ENCODE measurements around the gene SRXN1.

SRXN1 gene

DNA sequence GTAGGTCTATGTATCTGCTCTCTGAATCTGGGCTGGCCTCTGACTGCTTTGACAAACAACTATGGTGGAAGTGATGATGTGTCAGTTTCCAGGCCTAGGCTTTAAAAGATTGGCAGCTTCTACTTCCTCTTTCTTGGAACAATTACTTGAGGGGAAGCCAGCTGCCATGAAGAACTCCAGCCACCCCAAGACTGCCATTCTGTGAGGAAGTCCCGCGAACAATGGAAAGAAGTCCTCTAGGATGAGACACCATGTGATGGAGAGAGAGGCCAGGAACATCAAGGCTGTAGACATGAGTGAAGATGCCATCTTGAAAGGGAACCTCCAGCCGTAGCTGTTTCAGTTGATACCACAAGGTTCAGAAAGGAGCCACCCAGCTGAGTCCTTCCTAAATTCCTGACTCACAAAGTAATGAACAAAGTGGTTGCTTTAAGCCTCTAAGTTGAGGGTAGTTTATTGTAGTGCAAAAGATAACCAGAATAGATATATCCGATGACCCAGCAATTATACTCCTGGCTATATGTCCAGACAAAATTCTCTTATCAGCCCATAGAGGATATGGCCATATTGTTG lies 27.6 kb downstream of the SRXN1 start:
- DNase-seq (ENCODE audit: low read depth, low spot score), result no peak
- ChIA-PET POLR2A (no interaction called here), CTCF (interaction anchor here (1.6 kb wide), 1 partner anchor 42 kb away, joined by 5 read pairs; no protein-coding TSS in a partner anchor)
- TF ChIP-seq, protein P1, sequence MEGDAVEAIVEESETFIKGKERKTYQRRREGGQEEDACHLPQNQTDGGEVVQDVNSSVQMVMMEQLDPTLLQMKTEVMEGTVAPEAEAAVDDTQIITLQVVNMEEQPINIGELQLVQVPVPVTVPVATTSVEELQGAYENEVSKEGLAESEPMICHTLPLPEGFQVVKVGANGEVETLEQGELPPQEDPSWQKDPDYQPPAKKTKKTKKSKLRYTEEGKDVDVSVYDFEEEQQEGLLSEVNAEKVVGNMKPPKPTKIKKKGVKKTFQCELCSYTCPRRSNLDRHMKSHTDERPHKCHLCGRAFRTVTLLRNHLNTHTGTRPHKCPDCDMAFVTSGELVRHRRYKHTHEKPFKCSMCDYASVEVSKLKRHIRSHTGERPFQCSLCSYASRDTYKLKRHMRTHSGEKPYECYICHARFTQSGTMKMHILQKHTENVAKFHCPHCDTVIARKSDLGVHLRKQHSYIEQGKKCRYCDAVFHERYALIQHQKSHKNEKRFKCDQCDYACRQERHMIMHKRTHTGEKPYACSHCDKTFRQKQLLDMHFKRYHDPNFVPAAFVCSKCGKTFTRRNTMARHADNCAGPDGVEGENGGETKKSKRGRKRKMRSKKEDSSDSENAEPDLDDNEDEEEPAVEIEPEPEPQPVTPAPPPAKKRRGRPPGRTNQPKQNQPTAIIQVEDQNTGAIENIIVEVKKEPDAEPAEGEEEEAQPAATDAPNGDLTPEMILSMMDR (IDR thresholded peaks at IDR 0.05; ENCODE audit: insufficient read depth, low read length, missing control alignments), result no peak
- no peak overlapping the region for H3K4me3 ChIP-seq (ENCODE audit: low read depth, low read length)

- TF ChIP-seq, protein P1 (IDR thresholded peaks at IDR 0.05; ENCODE audit: insufficient read depth, low read length, missing control alignments), result no peak
- no peak for DNase-seq (ENCODE audit: low read depth, low spot score)
- ChIA-PET POLR2A (no interaction called here), CTCF (interaction anchor here (1.2 to 1.6 kb wide), 3 partner anchors 22 to 44 kb away, joined by 3 to 5 read pairs (median 5); no protein-coding TSS in a partner anchor)
- H3K4me3 ChIP-seq (ENCODE audit: low read depth, low read length), result no peak overlapping the region
These were observed 29.3 kb downstream of the SRXN1 start for GRCh38 chr20:623704-624103.

DNA sequence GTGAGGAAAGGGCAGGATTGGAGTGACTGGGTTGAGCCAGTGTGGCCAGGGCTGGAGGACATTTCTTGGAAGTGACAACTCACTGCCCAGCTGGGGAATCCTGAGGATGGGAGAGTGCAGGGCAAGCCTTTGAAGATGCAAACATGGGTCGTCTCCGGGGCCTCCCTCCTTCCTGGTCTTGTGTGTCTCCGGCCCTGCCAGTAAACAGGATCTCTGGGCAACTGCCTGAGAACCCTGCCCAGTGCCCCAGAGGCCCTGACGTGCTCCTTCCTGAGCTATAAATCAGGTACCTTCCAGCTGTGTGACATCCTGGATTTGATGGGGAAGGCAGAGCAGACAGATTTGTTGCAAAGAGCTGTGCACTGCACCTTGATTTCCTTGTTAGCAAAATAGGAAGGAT lies 30.0 kb downstream of the SRXN1 start:
- ChIA-PET CTCF (interaction anchor here (1.2 to 1.6 kb wide), 3 partner anchors 22 to 44 kb away, joined by 3 to 5 read pairs (median 5); no protein-coding TSS in a partner anchor), POLR2A (no interaction called here)
- no peak for DNase-seq (ENCODE audit: low read depth, low spot score)
- no peak overlapping the region for H3K4me3 ChIP-seq (ENCODE audit: low read depth, low read length)
- TF ChIP-seq, protein P1 (IDR thresholded peaks at IDR 0.05; ENCODE audit: insufficient read depth, low read length, missing control alignments), result no peak

DNA sequence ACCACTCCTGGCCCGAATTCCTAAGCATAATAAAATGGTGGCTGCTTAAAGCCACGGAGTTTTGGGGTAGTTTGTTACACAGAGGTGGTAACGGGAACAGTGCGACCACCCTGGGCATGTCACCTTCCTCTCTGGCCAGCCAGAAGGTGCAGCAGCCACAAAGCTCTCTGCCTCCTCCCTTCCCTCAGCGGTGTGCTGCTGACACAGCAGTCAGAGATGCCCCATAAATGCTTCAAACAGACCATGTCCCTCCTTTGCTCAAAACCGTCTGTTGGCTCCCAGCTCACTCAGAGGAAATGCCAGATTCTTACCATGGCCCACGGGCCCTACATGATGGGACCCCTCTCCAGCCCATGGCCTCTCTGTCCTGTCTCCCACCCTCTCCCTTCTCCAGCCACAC lies 30.8 kb downstream of the SRXN1 start:
- ChIA-PET CTCF (interaction anchor here (1.3 kb wide), 1 partner anchor 23 kb away, joined by 6 read pairs; no protein-coding TSS in a partner anchor), POLR2A (no interaction called here)
- TF ChIP-seq, protein P1 (IDR thresholded peaks at IDR 0.05; ENCODE audit: insufficient read depth, low read length, missing control alignments), result no peak
- H3K4me3 ChIP-seq (ENCODE audit: low read depth, low read length), result no peak overlapping the region
- DNase-seq (ENCODE audit: low read depth, low spot score), result no peak

GRCh38 chr20:621125-621756 lies 31.8 kb downstream of the SRXN1 start:
- H3K4me3 ChIP-seq (ENCODE audit: low read depth, low read length), result no peak overlapping the region
- DNase-seq (ENCODE audit: low read depth, low spot score), result peak; percentile 4
- CTCF ChIA-PET, result interaction anchor here (1.3 to 1.4 kb wide), 2 partner anchors 24 to 118 kb away, joined by 4 to 6 read pairs; no protein-coding TSS in a partner anchor
- POLR2A ChIA-PET, result no interaction called here
- TF ChIP-seq, protein P1 (IDR thresholded peaks at IDR 0.05; ENCODE audit: insufficient read depth, low read length, missing control alignments), result no peak

GRCh38 chr20:620246-620645 lies 32.8 kb downstream of the SRXN1 start:
- DNase-seq (ENCODE audit: low read depth, low spot score), result no peak
- TF ChIP-seq, protein P1 (IDR thresholded peaks at IDR 0.05; ENCODE audit: insufficient read depth, low read length, missing control alignments), result no peak
- CTCF ChIA-PET, result interaction anchor here (1.3 to 1.4 kb wide), 2 partner anchors 25 to 119 kb away, joined by 4 read pairs; no protein-coding TSS in a partner anchor
- POLR2A ChIA-PET, result no interaction called here
- no peak overlapping the region for H3K4me3 ChIP-seq (ENCODE audit: low read depth, low read length)

Data from AG04449 (cell line).